ENCODE measurements around the gene RBFA. TPM values are rescaled to one million over a fixed set of nuclear protein-coding genes. Genes with fewer than 3 reads are reported as not detected.

The RBFA gene
- total RNA-seq, 1 experiment from 2014 or later: 20.5 TPM

- DNase-seq: no peak
- Mint-ChIP-seq H3K27ac (ENCODE audit: unreplicated experiment) (no peak overlapping the region), H3K27me3 (ENCODE audit: unreplicated experiment) (no peaks in the 10 kb centered on the region), H3K36me3 (ENCODE audit: insufficient read depth, unreplicated experiment) (peaks cover 21% of the 10 kb centered on the region), H3K4me1 (ENCODE audit: low read depth, unreplicated experiment) (no peaks in the 10 kb centered on the region), H3K9me3 (ENCODE audit: low read depth, unreplicated experiment) (peaks cover 12% of the 10 kb centered on the region), H3K4me3 (ENCODE audit: low read depth, unreplicated experiment) (no peak overlapping the region)
- TF ChIP-seq, protein P1, sequence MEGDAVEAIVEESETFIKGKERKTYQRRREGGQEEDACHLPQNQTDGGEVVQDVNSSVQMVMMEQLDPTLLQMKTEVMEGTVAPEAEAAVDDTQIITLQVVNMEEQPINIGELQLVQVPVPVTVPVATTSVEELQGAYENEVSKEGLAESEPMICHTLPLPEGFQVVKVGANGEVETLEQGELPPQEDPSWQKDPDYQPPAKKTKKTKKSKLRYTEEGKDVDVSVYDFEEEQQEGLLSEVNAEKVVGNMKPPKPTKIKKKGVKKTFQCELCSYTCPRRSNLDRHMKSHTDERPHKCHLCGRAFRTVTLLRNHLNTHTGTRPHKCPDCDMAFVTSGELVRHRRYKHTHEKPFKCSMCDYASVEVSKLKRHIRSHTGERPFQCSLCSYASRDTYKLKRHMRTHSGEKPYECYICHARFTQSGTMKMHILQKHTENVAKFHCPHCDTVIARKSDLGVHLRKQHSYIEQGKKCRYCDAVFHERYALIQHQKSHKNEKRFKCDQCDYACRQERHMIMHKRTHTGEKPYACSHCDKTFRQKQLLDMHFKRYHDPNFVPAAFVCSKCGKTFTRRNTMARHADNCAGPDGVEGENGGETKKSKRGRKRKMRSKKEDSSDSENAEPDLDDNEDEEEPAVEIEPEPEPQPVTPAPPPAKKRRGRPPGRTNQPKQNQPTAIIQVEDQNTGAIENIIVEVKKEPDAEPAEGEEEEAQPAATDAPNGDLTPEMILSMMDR (IDR thresholded peaks at IDR 0.05; ENCODE audit: unreplicated experiment): no peak
- CTCF ChIA-PET: no interaction called here
- BruUV-seq (replicated peaks): no TSS peak
- intact Hi-C loops (cut with micrococcal nuclease; ENCODE audit: unreplicated experiment): no loop called here
These were observed 12.2 kb downstream of the RBFA start for GRCh38 chr18:80046431-80046830.

DNA sequence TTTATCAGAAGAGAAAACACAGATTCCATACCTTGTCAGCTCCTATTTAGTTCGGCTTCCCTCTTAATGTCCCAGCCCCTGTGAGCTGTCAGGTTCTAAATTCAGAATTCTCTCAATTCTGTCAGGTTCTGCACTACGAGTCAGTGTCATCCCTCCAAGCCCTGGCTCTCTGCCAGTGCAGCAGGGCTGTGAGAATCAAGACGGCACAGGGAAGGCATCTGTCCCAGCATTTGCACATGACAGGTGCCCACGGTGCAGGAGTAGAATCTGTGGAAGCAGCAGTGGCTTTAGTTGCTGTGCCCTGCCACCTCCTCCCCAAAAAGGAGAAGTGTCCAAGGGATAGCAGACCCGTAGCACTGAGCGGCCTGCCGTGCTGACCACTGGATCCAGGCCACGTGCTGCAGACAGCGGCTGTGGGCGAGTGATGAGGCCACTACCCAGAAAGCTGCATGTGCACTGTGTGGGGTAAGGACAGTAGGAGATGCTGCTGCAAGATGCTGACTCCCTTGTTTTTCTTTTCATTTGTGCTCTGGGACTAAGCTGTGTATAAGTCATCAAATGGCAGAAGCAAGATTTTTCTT lies 12.8 kb downstream of the RBFA start:
- CTCF ChIA-PET: no interaction called here
- Mint-ChIP-seq H3K27ac (ENCODE audit: unreplicated experiment) (no peak overlapping the region), H3K9me3 (ENCODE audit: low read depth, unreplicated experiment) (peaks cover 14% of the 10 kb centered on the region), H3K4me3 (ENCODE audit: low read depth, unreplicated experiment) (no peak overlapping the region), H3K4me1 (ENCODE audit: low read depth, unreplicated experiment) (no peaks in the 10 kb centered on the region), H3K36me3 (ENCODE audit: insufficient read depth, unreplicated experiment) (peaks cover 21% of the 10 kb centered on the region), H3K27me3 (ENCODE audit: unreplicated experiment) (no peaks in the 10 kb centered on the region)
- TF ChIP-seq, protein P1 (IDR thresholded peaks at IDR 0.05; ENCODE audit: unreplicated experiment): no peak
- BruUV-seq (replicated peaks): no TSS peak
- intact Hi-C loops (cut with micrococcal nuclease; ENCODE audit: unreplicated experiment): no loop called here
- no peak for DNase-seq

DNA sequence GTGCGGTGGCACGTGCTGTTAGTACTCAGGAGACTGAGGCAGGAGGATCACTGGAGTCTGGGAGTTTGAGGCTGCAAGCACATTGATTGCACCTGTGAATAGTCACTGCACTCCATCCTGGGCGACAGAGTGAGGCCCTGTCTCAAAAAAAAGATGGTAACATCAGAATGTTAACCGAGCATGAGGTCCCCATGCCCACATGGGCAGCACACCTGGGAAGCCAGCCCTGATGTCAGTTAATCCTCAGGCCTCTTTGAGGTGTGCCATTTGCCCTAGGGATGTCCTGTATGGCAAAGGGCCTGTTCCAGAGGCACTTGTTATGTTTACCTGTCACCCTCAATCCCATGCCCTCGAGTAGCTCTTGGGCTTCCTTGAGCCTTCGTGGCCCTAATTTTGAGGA lies 16.6 kb downstream of the RBFA start:
- Mint-ChIP-seq H3K27ac (ENCODE audit: unreplicated experiment) (no peak overlapping the region), H3K36me3 (ENCODE audit: insufficient read depth, unreplicated experiment) (peaks cover 16% of the 10 kb centered on the region), H3K4me1 (ENCODE audit: low read depth, unreplicated experiment) (no peaks in the 10 kb centered on the region), H3K9me3 (ENCODE audit: low read depth, unreplicated experiment) (peaks cover 11% of the 10 kb centered on the region), H3K4me3 (ENCODE audit: low read depth, unreplicated experiment) (no peak overlapping the region), H3K27me3 (ENCODE audit: unreplicated experiment) (no peaks in the 10 kb centered on the region)
- TF ChIP-seq, protein P1 (IDR thresholded peaks at IDR 0.05; ENCODE audit: unreplicated experiment): no peak
- CTCF ChIA-PET: interaction anchor here (0.7 kb wide), 1 partner anchor 27 kb away, joined by 3 read pairs; no protein-coding TSS in a partner anchor
- intact Hi-C loops (cut with micrococcal nuclease; ENCODE audit: unreplicated experiment): no loop called here
- BruUV-seq (replicated peaks): no TSS peak
- DNase-seq: no peak

- H3K9me3 Mint-ChIP-seq (ENCODE audit: low read depth, unreplicated experiment): peaks cover 14% of the 10 kb centered on the region
- intact Hi-C loops (cut with micrococcal nuclease; ENCODE audit: unreplicated experiment): no loop called here
- H3K4me1 Mint-ChIP-seq (ENCODE audit: low read depth, unreplicated experiment): no peaks in the 10 kb centered on the region
- H3K27ac Mint-ChIP-seq (ENCODE audit: unreplicated experiment): no peak overlapping the region
- no peaks in the 10 kb centered on the region for H3K27me3 Mint-ChIP-seq (ENCODE audit: unreplicated experiment)
- no TSS peak for BruUV-seq (replicated peaks)
- TF ChIP-seq, protein P1 (IDR thresholded peaks at IDR 0.05; ENCODE audit: unreplicated experiment): no peak
- no peak for DNase-seq
- CTCF ChIA-PET: no interaction called here
- H3K36me3 Mint-ChIP-seq (ENCODE audit: insufficient read depth, unreplicated experiment): no peaks in the 10 kb centered on the region
- no peak overlapping the region for H3K4me3 Mint-ChIP-seq (ENCODE audit: low read depth, unreplicated experiment)
These were observed 21.9 kb downstream of the RBFA start for GRCh38 chr18:80056095-80056494.
